ENCODE data around the gene TTC21B.
A peak's percentile ranks its signal among the peaks of the same experiment; 100 is the strongest.
"Not testable (repeated sequence)": the region's sequence is repeated elsewhere in the genome, so short reads cannot be mapped to it uniquely, and the experiment has no call there.

Gene TTC21B

DNA sequence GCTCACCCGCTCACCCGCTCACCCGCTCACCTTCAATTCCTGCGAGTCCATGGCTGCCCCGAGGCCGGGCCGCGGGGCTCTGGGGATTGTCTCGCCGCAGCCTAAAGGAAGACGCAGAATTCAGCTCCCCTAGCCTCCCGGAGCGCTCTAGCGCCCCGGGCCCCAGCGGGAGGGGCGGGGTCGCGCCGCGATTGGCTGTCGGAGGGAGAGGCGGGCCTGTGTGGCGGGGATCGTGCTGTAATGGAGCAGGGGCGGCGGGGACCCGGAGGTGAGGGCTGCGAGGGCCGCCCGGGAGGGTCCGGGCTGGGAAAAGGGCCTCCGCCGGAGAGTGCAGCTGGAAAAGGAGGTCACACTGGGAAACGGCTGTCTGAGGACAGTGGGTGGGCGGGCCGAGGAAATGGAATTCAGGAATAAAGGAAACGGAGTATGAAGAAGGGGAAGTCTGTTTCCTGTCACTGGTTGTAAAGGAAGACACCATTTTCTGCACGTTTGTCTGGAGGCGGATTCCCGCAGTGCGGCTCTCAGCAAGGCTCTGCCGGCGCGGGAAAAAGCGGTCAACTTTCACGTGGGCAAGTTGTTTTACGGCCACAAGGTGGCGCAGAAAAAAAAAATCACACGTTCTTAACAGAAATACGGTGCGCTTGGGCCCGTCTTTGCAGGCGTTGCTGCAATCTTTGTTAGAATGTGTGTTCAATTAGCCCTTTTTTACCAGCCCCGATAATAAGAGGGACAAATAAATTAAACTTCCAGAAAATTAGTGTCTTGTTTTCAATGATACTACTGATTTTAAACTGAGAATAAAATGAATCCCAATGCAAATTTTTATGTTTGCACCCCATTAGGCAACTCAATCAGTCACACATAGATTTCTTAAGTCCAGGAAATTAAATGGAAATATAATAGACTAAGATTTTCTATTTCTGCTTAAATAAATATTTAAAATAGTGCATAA is at the start of gene TTC21B:
TTC21B (minus strand) TSS at position 122 of the 952 bp plus-strand sequence; CDS start at position 51, 71 bp downstream.
- DNase-seq (ENCODE audit: low spot score) = peak; percentile 95

DNA sequence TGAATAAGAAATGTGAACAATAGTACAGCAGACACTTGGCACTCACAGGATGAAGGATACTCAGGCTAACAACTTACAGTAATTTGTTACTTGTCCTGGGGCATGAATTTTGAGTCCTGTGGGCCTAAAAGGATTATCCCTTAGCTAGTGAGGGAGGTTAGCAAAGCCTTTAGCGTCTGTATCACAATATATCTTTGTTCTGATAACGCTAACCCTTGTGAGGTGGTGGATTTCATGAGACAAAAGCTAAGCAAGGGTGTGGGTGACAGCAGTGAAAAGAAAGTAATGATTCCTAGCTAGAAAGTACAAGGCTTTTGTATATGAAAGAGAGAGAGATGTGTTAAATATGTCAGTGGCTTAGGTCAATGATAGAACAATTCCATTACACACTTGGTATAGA is 46.8 kb upstream of the TTC21B start:
- DNase-seq (ENCODE audit: low spot score) = no peak

DNA sequence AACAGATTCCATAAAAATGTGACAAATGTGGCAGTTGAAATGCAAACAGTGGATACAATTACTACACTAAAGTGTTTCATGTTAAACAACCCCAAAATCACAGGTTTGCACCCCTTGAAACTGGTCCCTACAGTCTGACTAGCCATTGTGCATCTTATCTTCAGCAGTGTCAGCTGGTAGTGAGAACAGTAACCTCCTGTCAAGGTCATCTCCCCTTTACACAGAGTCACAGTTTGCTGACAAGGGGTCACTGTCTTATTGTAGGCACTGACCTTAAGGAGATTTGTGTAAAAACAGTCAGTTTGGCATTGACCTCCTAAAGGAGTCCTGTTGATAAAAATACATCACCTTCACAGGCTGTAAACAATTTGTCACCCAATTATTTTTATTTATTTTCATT is 37.3 kb upstream of the TTC21B start:
- DNase-seq (ENCODE audit: low spot score) = no peak

DNA sequence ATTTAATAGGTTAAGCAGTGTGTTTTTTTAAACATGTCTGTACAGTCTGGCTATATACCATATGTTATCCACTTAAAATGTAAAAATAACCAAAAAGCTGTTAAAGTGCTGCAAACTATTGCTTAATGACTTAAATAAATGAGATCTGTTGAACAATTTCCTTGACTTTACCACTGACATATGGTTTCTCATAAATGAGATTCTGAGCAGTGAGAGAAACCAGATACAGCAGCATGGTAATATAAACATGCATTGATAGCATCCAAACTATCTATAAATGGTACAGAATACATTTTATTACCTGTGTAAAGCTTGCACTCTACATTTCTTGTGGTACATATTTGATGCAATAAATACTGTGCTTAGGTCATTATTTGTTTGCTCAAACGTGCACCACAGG is 36.3 kb upstream of the TTC21B start:
- no peak for DNase-seq (ENCODE audit: low spot score)

DNA sequence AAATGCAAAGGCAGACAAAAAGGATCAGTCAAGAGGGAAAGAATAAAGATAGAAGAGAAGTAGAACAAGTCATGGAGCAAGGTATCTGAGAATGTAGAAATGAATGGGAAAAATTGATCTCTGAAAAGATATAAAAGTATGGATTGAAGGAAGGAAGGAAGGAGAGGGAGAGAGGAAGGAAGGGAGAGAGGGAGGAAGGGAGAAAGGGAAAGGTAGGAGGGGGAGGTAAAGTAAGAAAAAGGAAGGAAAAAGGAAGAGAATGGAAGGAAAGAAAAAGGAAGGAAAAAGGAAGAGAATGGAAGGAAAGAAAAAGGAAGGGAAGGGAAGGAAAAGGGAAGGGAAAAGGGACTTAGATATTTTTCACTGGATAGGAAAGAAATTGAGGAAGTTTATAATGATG is 31.5 kb upstream of the TTC21B start:
- DNase-seq (ENCODE audit: low spot score) = no peak

DNA sequence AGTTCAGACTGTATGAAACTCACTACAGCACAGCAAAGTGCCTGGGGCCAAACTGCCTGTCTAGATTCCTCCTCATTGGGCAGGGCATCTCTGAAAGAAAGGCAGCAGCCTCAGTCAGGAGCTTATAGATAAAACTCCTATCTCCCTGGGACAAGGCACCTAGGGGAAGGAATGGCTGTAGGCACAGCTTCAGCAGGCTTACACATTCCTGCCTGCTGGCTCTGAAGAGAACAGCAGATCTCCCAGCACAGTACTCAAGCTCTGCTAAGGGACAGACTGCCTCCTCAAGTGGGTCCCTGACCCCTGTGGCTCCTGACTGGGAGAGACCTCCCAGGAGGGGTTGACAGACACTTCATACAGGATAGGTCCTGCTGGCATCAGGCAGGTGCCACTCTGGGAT is 18.6 kb upstream of the TTC21B start:
- not testable (repeated sequence) for DNase-seq (ENCODE audit: low spot score)

DNA sequence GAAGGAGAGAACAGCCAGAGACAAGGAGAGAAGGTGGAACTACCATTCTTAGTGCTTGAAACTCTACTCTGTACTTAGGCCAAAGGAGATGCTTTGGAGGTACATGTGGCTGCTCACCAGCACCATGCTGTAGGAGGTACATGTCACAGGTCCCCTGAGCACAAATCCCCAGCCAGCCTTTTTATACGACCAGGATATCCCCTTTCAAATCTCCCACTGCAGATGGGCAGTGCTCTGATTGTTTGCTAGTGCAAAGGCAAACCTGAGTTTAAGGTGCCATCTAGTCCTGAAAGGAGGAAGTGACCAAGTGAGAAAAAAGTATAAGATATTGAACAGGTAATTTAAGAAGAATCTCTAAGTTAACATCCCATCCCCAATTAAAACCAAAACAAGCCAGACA is 17.1 kb upstream of the TTC21B start:
- no peak for DNase-seq (ENCODE audit: low spot score)

DNA sequence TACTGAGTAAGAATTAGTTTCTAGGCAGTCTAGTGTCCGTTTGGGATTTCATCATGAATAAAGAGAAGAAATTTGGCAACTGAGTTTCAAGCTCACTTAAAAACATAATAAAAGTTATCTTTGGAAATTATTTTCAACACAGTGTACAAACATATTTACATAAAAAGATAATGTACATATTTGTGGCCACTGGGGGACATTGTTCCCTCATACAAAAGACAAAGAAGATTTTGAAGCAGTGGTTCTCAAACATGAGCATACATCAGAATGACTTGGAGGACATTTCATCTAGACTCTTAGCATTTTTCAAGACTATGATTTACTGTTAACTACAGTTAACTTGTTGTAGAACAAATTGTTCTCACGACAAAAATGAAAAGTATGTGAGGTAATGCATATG is 15.7 kb upstream of the TTC21B start:
- DNase-seq (ENCODE audit: low spot score) = no peak

DNA sequence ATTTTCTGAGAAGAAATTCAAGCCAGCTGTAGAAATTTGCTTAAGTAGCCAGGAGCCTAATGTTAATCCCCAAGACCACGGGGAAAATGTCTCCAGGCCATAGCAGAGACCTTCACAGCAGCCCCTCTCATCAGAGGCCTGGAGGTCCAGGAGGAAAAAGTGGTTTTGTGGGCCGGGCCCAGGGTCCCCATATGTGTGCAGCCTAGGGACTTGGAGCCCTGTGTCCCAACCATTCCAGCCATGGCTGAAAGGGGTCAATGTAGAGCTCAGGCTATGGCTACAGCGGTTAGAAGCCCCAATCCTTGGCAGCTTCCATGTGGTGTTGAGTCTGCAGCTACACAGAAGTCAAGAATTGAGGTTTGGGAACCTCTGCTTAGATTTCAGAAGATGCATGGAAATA is 14.2 kb upstream of the TTC21B start:
- no peak for DNase-seq (ENCODE audit: low spot score)

DNA sequence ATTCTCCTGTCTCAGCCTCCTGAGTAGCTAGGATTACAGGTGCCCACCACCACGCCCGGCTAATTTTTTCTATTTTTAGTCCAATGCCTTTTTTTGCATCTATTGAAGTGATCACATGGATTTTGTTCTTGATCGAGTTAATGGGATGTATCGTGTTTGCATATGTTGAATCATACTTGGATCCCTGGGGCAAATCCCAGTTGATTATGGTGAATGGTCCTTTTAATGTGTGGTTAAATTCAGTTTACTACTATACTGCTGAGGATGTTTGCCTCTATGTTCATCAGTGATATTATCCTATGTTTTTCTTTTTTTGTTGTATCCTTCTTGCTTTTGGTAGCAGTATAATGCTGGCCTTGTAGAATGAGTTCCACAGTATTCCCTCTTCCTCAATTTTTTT is 8.2 kb upstream of the TTC21B start:
- no peak for DNase-seq (ENCODE audit: low spot score)

DNA sequence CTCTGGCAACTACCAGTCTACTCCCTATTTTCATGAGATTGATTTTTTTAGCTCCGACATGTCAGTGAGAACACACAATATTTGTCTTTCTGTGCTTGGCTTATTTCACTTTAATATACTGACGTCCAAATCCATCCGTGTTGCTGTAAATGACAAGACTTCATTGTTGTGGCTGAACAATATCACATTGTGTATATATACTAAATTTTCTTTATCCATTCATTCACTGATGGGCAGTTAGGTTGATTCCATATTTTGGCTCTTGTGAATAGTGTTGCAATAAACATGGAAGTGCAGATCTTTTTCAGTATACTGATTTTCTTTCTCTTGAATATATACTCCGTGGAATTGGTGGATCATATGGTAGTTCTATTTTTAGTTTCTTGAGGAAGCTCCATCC is 5.8 kb upstream of the TTC21B start:
- DNase-seq (ENCODE audit: low spot score) = no peak

DNA sequence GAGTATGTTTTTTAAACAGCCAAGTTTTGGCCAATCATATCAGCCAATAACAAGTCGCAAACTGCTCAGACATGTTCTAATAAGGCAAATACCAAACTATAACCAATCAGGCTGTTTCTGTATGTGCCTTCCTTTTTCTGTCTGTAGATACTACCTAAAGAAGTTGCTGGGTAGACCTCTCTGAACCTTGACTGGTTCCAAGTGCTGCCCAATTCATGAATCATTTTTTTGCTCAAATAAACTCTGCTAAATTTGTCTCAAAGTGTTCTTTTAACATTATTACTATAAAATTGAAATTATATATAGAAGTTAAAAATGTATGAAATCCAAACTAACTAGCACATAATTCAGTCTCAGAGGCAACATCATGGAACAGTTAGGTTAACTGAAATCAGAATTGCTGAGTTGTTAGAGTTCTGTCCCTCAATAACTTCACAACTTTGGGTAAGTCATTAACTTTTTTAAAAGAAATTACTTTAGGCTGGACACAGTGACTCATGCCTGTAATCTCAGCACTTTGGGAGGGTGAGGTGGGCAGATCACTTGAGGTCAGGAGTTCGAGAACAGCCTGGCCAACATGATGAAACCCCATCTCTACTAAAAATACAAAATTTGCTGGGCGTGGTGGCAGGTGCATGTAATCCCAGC is 4.9 kb upstream of the TTC21B start:
- DNase-seq (ENCODE audit: low spot score) = no peak

DNA sequence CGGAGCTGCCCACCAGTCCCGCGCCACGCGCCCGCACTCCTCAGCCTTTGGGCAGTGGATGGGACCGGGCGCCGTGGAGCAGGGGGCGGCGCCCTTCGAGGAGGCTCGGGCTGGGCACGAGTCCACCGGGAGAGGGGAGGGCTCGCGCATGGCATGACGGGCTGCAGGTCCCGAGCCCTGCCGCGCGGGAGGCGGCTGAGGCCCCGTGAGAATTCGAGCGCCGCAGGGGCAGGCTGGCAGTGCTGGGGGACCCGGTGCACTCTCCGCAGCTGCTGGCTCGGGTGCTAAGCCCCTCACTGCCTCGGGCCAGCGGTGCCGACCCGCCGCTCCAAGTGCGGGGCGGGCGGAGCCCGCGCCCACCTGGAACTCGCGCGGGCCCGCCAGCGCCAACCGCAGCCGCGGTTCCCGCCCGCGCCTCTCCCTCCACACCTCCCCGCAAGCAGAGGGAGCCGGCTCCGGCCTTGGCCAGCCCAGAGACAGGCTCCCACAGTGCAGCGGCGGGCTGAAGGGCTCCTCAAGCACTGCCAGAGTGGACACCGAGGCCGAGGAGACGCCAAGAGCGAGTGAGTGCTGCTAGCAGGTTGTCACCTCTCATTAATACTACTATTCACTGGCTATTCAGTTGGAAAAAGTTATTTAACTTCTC is 3.6 kb upstream of the TTC21B start:
- DNase-seq (ENCODE audit: low spot score) = no peak

DNA sequence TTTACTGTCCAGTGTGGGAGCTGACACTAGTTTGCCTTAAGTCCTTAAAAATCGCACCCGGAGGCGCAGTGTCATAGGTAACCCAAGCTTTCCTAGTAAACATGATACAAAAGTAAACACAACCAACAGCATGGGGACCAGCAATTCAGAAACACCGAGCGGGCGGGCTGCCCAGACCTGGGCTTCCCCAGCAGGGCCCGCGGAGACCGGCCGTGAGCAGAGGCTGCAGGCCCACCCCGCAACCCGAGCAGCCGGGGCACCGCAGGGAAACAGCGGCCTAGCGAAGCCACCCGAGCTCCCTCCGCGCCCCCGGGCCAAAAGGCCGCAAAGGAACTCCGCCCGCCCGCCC is 296 bp downstream of the TTC21B start:
- DNase-seq (ENCODE audit: low spot score) = peak; percentile 72

DNA sequence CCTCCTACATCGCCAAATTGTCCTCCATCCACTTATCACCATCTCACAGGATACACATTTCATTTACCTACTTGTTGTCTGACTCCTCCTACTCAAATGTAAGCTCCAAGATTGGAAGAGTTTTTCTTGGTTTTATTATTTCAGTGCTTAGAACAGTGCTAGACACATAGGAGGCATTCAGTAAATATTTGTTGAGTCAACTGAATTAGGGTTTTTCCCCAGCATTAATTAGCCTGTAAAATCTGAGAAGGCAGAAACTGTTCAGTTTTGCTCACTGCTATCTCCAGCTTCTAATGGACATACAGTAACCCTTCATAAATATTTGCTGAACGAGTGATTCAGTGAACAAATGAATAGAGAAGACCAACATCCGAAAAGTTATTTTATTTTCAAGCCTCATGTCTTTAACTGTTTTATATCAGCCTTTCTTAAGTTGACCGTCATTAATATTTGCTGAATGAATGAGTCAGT is 800 bp downstream of the TTC21B start:
- DNase-seq (ENCODE audit: low spot score) = peak; percentile 5

DNA sequence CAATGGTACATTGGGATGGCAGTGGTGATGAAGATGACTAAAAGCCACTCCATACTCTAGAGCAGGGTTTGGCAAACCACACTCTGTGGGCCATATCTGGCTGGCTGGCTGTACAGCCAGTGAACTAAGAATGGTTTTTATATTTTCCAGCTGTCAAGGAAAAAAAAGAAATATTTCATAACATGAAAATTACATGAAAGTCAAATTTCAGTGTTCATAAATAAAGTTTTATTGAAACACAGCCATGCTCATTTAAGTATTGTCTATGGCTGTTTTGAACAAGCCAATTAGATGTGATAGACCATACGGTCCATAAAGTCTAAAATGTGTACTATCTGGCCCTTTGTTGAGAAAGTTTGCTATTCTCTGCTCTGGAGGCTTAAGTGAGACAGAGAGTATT is 1.5 kb downstream of the TTC21B start:
- DNase-seq (ENCODE audit: low spot score) = no peak

DNA sequence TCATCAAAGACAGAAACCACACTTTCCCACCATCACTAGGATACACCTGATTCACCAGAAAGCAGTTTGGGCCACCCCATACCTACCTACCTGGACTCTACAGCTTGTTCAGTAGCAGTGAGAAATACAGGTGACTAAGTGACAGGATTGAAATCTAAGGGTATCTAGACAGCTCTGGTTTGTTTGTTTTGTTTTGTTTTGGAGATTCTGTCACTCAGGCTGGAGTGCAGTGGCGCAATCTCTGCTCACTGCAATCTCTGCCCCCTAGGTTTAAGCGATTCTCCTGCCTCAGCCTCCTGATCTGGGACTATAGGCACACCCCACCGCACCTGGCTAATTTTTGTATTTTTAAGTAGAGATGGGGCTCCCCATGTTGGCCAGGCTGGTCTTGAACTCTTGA is 3.1 kb downstream of the TTC21B start:
- DNase-seq (ENCODE audit: low spot score) = no peak

DNA sequence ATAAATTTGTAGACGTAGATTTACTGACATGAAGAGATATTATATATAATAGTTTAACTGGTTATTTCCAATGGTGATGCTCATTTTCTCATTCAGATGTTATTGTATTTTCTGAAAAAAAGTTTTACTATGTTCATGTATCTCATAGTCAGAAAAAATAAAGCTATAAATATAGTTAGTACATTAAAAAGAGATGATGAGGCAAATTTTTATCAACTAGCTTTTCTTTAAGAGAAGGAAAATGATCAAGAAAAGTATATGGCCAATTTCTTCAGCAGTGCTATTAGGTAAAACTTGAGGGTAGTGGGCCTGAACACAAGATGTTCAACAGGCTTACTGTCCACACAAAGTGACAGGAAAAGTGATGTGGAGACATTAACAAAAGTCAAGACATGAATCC is 11.7 kb downstream of the TTC21B start:
- DNase-seq (ENCODE audit: low spot score) = no peak

DNA sequence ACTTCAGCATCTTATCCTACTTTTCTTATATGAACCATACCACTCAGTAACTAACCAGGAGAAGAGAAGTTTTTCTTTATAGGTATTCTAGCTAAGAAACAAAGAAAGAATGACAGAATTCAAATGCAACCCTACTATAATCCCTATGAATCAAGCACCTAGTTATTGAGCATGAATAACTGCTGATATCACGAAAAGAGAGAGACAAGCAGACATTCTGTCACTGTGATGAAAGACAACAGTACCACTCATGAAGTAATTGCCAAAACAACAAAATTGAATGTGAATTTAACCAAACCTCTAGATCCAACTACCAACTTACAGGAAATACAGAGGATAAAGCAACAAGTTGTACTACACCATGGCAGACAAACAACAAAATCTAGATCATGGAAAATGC is 15.3 kb downstream of the TTC21B start:
- DNase-seq (ENCODE audit: low spot score) = no peak

DNA sequence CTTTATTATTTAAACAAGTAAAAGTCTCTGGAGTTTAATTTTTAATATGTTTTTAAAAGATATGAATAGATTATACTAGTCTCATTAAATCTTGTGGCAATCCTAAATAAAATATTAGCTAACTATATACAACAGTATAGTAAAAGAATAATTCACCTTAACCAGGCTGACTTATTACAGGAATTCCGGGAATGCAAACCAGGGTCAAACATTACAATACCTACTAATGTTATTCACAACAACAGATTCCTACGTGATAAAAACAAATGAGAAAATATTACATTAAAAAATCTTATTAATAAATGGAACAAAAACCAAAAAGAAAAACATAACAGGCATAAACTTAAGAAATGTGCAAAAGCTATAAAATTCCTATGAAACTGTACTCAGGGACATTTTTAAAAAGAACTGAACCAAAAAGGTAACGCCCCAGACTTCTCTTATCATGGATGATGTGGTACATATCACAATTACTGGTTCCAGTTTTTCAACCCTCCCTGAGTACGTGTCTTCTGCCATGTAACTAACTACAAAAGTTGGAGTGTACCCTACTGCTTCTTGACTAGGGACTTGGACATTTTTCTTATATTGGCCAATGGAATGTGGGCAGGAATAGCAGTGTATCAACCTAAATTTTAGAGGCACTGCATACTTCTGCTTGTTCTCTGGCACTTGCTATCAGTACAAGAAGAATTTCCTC is 20.2 kb downstream of the TTC21B start:
- no peak for DNase-seq (ENCODE audit: low spot score)

DNA sequence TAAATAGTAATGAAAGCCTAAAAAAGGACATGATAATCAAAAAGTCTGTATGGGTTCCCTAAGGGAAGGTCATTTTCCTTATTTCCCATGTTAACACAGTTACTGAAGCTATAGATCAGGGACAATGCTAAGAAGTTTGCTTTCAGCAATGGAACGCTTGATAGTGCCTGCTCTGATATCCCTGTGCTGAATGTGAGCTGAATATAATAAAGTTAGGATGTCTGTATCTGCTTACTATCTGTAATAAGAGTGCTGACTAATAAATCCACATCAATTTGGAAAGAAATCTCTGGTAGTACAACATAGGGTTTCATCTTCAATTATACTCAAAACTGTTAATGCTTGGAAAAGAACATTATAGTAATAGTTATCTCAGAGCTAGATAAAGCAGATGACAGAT is 25.8 kb downstream of the TTC21B start:
- DNase-seq (ENCODE audit: low spot score) = no peak

DNA sequence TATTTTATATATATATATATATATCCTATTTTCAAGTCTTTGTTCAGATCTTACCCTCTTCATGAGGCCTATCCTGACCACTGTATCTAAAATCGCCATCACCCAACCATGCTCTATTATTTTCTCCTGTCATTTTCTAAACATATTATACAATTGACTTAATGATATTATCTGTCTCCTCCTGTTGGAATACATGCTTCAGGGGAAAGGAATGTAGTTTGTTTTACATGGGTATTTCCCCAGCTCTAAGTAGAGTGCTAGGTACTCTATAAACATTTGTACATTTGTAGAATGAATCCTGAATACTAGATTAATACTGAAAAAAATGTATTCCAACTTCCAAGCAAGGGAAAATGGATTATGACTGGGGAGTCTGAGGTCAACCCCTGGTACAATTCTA is 26.2 kb downstream of the TTC21B start:
- DNase-seq (ENCODE audit: low spot score) = no peak

All from AG08396 (cell line).